ENCODE results near the gene EPB42.

The EPB42 gene

DNA sequence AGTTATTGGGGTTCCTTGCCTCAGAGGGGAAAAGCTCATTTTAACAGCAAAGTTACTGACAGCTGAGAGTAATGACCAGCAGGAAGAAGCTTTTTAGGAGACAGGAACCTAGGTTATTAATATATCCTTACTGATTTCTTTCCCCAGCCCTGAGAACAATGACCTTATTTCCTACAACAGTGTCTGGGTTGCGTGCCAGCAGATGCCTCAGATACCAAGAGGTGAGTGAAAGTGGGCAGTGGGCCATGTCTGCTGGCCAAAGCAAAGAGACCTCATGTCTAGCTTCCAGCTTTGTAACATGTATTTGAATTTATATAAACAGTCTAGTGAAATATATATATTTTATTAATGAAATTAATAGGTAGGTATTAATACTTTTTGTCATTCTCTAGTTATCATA, 30.6 kb downstream of the EPB42 start:
- Histone ChIP-seq H3K27ac (ENCODE audit: low read depth, low read length) (no peak overlapping the region), H3K4me2 (ENCODE audit: low read depth, low read length, poor library complexity, severe bottlenecking) (no peak overlapping the region), H3K4me3 (ENCODE audit: insufficient read depth, low read length, poor library complexity, severe bottlenecking) (no peak overlapping the region), H3K79me2 (ENCODE audit: insufficient read depth, low read length) (peaks cover 14% of the 10 kb centered on the region), H3K9me3 (ENCODE audit: insufficient read depth, low read length) (no peaks in the 10 kb centered on the region), H3K36me3 (ENCODE audit: low read length) (peaks cover 28% of the 10 kb centered on the region; the same call in 1 of the 2 replicates), H4K20me1 (ENCODE audit: low read depth, low read length) (no peaks in the 10 kb centered on the region), H3F3A (ENCODE audit: insufficient read depth) (0 out of 2 replicates have a peak, but pooled peaks cover 9% of the 10 kb centered on the region), H3K9ac (ENCODE audit: low read length) (no peak overlapping the region), H3K27me3 (ENCODE audit: low read length) (no peaks in the 10 kb centered on the region), H2AFZ (ENCODE audit: low read depth, low read length, severe bottlenecking) (no peak overlapping the region), H3K9me2 (replicated peaks; ENCODE audit: insufficient read depth, low read length) (no peaks in the 10 kb centered on the region)
- TF ChIP-seq, protein P1, sequence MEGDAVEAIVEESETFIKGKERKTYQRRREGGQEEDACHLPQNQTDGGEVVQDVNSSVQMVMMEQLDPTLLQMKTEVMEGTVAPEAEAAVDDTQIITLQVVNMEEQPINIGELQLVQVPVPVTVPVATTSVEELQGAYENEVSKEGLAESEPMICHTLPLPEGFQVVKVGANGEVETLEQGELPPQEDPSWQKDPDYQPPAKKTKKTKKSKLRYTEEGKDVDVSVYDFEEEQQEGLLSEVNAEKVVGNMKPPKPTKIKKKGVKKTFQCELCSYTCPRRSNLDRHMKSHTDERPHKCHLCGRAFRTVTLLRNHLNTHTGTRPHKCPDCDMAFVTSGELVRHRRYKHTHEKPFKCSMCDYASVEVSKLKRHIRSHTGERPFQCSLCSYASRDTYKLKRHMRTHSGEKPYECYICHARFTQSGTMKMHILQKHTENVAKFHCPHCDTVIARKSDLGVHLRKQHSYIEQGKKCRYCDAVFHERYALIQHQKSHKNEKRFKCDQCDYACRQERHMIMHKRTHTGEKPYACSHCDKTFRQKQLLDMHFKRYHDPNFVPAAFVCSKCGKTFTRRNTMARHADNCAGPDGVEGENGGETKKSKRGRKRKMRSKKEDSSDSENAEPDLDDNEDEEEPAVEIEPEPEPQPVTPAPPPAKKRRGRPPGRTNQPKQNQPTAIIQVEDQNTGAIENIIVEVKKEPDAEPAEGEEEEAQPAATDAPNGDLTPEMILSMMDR (IDR thresholded peaks at IDR 0.05; ENCODE audit: insufficient read depth, low read length, poor library complexity, severe bottlenecking), result no peak
- no peak for TF ChIP-seq EZH2phosphoT487 (conservative IDR thresholded peaks at IDR 0.05; ENCODE audit: low read length)

DNA sequence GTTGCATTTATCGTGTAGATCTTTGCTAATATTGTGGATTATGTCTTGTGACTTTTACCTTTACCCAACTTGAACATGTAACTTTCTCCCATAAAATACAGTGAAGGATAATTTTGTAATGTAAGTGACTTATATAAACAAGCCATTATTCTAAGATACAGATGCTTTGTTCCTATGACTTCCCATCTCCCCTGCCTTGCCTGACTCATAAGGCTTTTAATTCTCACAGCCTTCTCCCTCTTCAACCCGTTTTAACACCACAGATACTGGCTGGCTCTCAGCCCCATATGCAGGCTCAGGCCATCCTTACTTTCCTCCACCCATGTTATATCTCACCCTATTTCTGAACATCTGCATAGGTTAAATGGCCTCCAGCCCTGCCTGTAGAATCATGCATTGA, 31.5 kb downstream of the EPB42 start:
- Histone ChIP-seq H3K36me3 (ENCODE audit: low read length) (peaks cover 25% of the 10 kb centered on the region; the same call in 1 of the 2 replicates), H4K20me1 (ENCODE audit: low read depth, low read length) (no peaks in the 10 kb centered on the region)
- TF ChIP-seq, protein P1 (IDR thresholded peaks at IDR 0.05; ENCODE audit: insufficient read depth, low read length, poor library complexity, severe bottlenecking), result no peak
- TF ChIP-seq EZH2phosphoT487 (conservative IDR thresholded peaks at IDR 0.05; ENCODE audit: low read length), result no peak

DNA sequence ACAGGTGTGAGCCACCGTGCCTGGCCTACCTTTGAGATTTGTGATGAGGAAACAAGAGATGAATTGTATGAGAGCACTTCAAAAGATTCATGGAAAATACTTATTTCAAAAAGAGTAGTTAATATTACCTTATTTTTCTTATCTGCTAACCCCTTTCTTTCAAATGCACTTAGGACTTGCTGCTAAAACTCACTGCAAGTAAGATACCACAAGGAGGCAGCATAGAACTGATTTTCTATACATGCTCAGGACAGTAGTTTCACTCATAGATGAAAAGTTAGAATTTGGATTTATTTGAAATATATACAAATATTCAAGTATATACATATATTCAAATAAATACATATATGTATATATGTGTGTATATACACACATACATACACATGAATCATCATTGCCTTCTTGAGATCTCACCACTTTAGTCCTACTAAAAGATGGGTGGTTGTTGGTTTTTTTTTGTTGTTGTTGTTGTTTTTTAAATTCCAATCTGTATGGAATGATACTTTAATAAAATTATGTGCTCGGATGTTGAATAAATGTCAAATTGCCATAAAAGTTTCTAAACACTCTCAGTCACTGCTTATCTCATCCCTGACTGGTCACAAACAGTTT, 33.2 kb downstream of the EPB42 start:
- TF ChIP-seq EZH2phosphoT487 (conservative IDR thresholded peaks at IDR 0.05; ENCODE audit: low read length), result no peak
- TF ChIP-seq, protein P1 (IDR thresholded peaks at IDR 0.05; ENCODE audit: insufficient read depth, low read length, poor library complexity, severe bottlenecking), result peak; percentile 58
- Histone ChIP-seq H3K36me3 (ENCODE audit: low read length) (peaks cover 13% of the 10 kb centered on the region; the same call in 1 of the 2 replicates), H3K27me3 (ENCODE audit: low read length) (no peaks in the 10 kb centered on the region), H3K27ac (ENCODE audit: low read depth, low read length) (no peak overlapping the region), H4K20me1 (ENCODE audit: low read depth, low read length) (no peaks in the 10 kb centered on the region), H2AFZ (ENCODE audit: low read depth, low read length, severe bottlenecking) (no peak overlapping the region), H3K9me3 (ENCODE audit: insufficient read depth, low read length) (no peaks in the 10 kb centered on the region), H3K9ac (ENCODE audit: low read length) (peak overlapping the region; percentile 66), H3K79me2 (ENCODE audit: insufficient read depth, low read length) (peaks cover 14% of the 10 kb centered on the region), H3K9me2 (replicated peaks; ENCODE audit: insufficient read depth, low read length) (no peaks in the 10 kb centered on the region), H3F3A (ENCODE audit: insufficient read depth) (peaks cover 25% of the 10 kb centered on the region), H3K4me3 (ENCODE audit: insufficient read depth, low read length, poor library complexity, severe bottlenecking) (no peak overlapping the region), H3K4me2 (ENCODE audit: low read depth, low read length, poor library complexity, severe bottlenecking) (peak overlapping the region; percentile 98)

More for the DNA sequence above, 31.5 kb downstream of the EPB42 start:
- Histone ChIP-seq H3F3A (ENCODE audit: insufficient read depth) (peaks cover 16% of the 10 kb centered on the region), H3K4me2 (ENCODE audit: low read depth, low read length, poor library complexity, severe bottlenecking) (no peak overlapping the region), H3K27ac (ENCODE audit: low read depth, low read length) (no peak overlapping the region), H3K9ac (ENCODE audit: low read length) (no peak overlapping the region), H2AFZ (ENCODE audit: low read depth, low read length, severe bottlenecking) (no peak overlapping the region), H3K4me3 (ENCODE audit: insufficient read depth, low read length, poor library complexity, severe bottlenecking) (no peak overlapping the region), H3K79me2 (ENCODE audit: insufficient read depth, low read length) (peaks cover 14% of the 10 kb centered on the region), H3K9me3 (ENCODE audit: insufficient read depth, low read length) (no peaks in the 10 kb centered on the region), H3K27me3 (ENCODE audit: low read length) (no peaks in the 10 kb centered on the region), H3K9me2 (replicated peaks; ENCODE audit: insufficient read depth, low read length) (no peaks in the 10 kb centered on the region)
